K562 (cell line): ENCODE measurements around the gene KPNA1. TPM values are rescaled to one million over a fixed set of nuclear protein-coding genes. Genes with fewer than 3 reads are reported as not detected.

Experiments used
- CSDE1 ChIP-seq, 2 experiments: fragments of 450-650 bp; IDR thresholded peaks; 2 replicates each; pipeline ENCODE4 v1.6.1; 2016; ENCODE audit warnings: mild to moderate bottlenecking in 1 of 2
- PHF21A ChIP-seq: fragments of 450-650 bp; IDR thresholded peaks from 2 replicates; pipeline ENCODE4 v1.6.1; 2017; ENCODE audit warnings: low read depth, borderline replicate concordance
- TAF15 ChIP-seq: fragments of 200-400 bp; formaldehyde crosslinking; IDR thresholded peaks from 2 replicates; pipeline ENCODE4 v1.6.1; 2017; ENCODE audit warnings: mild to moderate bottlenecking, low read depth, low read length, moderate library complexity
- THRB ChIP-seq: fragments of 450-650 bp; formaldehyde crosslinking; conservative IDR thresholded peaks from 2 replicates; pipeline ENCODE4 v1.4.0; 2022; ENCODE audit warnings: mild to moderate bottlenecking, missing genetic modification characterization
- USF2 ChIP-seq: sonication (generic); formaldehyde crosslinking; IDR thresholded peaks from 2 replicates; pipeline ENCODE4 v1.5.0; 2020; ENCODE audit warnings: missing genetic modification reagents
- ZNF174 ChIP-seq: fragments of 250-450 bp; sonication (Bioruptor Pico); IDR thresholded peaks from 2 replicates; pipeline ENCODE4 v1.4.0; 2020; ENCODE audit warnings: mild to moderate bottlenecking
- ZNF277 ChIP-seq: fragments of 250-450 bp; sonication (Bioruptor Pico); IDR thresholded peaks from 2 replicates; pipeline ENCODE4 v1.8.0; 2022; ENCODE audit warnings: inconsistent platforms, mild to moderate bottlenecking, moderate library complexity, borderline replicate concordance
- ZNF407 ChIP-seq: fragments of 450-650 bp; IDR thresholded peaks from 2 replicates; pipeline ENCODE4 v1.6.1; 2016; ENCODE audit warnings: low read depth
- ZNF707 ChIP-seq: fragments of 250-450 bp; sonication (Bioruptor Pico); conservative IDR thresholded peaks from 2 replicates; pipeline ENCODE4 v1.8.0; 2022; ENCODE audit warnings: inconsistent platforms, mild to moderate bottlenecking, moderate library complexity
- ZNF77 ChIP-seq: fragments of 250-450 bp; sonication (Bioruptor Pico); IDR thresholded peaks from 2 replicates; pipeline ENCODE4 v1.5.0; 2020
- polyA plus RNA-seq, 8 experiments: library from polyadenylated mRNA; depleted of rRNA in 4 of 8; stranded (reverse) in 5 of 8; unstranded in 3 of 8; fragments of >200 nt; fragmentation: Nextera tagmentation in 2 of 8; fragmentation: Illumina TruSeq in 1 of 8; extraction: Ambion mirVana in 2 of 8; extraction: Trizol in 1 of 8; gene quantifications; 2 replicates each; pipeline versions ENCODE4 v1.2.1 to v1.2.3, GENCODE V29; 2011 to 2014; ENCODE audit warnings: inconsistent platforms in 1 of 8, missing spikeins in 1 of 8
- total RNA-seq, 7 experiments: library from RNA; depleted of rRNA in 6 of 7; stranded (reverse); fragments of >200 nt in 6 of 7; fragmentation: Illumina TruSeq in 2 of 7; extraction: Trizol in 2 of 7; gene quantifications; 2 replicates each; pipeline versions ENCODE4 v1.2.1 to v1.2.3, GENCODE V29; 2011 to 2021; ENCODE audit warnings: low replicate concordance in 1 of 7
- TF ChIP-seq, protein P1 (sequence below): fragments of 250-450 bp; sonication (Bioruptor Pico); IDR thresholded peaks from 2 replicates; pipeline ENCODE4 v1.4.0; 2020; ENCODE audit warnings: mild to moderate bottlenecking, moderate library complexity

Gene KPNA1
- total and polyA plus RNA-seq, 9 of the 15 experiments (the other 6 are each of a cell fraction or from before 2014, with no cell fraction given): 9.3 to 53.8 (median 33.5) TPM

GRCh38 chr3:122383771-122384697, 130.7 kb downstream of the KPNA1 start, which contains the start of gene FAM162A (continued):
- TF ChIP-seq, protein P1, sequence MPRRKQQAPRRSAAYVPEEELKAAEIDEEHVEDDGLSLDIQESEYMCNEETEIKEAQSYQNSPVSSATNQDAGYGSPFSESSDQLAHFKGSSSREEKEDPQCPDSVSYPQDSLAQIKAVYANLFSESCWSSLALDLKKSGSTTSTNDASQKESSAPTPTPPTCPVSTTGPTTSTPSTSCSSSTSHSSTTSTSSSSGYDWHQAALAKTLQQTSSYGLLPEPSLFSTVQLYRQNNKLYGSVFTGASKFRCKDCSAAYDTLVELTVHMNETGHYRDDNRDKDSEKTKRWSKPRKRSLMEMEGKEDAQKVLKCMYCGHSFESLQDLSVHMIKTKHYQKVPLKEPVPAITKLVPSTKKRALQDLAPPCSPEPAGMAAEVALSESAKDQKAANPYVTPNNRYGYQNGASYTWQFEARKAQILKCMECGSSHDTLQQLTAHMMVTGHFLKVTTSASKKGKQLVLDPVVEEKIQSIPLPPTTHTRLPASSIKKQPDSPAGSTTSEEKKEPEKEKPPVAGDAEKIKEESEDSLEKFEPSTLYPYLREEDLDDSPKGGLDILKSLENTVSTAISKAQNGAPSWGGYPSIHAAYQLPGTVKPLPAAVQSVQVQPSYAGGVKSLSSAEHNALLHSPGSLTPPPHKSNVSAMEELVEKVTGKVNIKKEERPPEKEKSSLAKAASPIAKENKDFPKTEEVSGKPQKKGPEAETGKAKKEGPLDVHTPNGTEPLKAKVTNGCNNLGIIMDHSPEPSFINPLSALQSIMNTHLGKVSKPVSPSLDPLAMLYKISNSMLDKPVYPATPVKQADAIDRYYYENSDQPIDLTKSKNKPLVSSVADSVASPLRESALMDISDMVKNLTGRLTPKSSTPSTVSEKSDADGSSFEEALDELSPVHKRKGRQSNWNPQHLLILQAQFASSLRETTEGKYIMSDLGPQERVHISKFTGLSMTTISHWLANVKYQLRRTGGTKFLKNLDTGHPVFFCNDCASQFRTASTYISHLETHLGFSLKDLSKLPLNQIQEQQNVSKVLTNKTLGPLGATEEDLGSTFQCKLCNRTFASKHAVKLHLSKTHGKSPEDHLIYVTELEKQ: no peak
- TF ChIP-seq ZNF707 (CRISPR knock-in tag) (no peak), TAF15 (no peak), THRB (CRISPR knock-in tag) (no peak), ZNF277 (CRISPR knock-in tag) (no peak), ZNF407 (no peak), ZNF174 (CRISPR knock-in tag) (no peak), ZNF77 (CRISPR knock-in tag) (no peak), CSDE1 (IDR thresholded peaks at IDR 0.05) (no peak), USF2 (no peak), PHF21A (no peak)
